ENCODE data around the gene SSR3. TPM values are rescaled to one million over a fixed set of nuclear protein-coding genes. Genes with fewer than 3 reads are reported as not detected.
A peak's percentile ranks its signal among the peaks of the same experiment; 100 is the strongest.

SSR3 gene
- total and polyA plus RNA-seq, 2 of the 13 experiments (the other 11 are each of a cell fraction or from before 2014, with no cell fraction given), result 229 to 325 TPM

DNA sequence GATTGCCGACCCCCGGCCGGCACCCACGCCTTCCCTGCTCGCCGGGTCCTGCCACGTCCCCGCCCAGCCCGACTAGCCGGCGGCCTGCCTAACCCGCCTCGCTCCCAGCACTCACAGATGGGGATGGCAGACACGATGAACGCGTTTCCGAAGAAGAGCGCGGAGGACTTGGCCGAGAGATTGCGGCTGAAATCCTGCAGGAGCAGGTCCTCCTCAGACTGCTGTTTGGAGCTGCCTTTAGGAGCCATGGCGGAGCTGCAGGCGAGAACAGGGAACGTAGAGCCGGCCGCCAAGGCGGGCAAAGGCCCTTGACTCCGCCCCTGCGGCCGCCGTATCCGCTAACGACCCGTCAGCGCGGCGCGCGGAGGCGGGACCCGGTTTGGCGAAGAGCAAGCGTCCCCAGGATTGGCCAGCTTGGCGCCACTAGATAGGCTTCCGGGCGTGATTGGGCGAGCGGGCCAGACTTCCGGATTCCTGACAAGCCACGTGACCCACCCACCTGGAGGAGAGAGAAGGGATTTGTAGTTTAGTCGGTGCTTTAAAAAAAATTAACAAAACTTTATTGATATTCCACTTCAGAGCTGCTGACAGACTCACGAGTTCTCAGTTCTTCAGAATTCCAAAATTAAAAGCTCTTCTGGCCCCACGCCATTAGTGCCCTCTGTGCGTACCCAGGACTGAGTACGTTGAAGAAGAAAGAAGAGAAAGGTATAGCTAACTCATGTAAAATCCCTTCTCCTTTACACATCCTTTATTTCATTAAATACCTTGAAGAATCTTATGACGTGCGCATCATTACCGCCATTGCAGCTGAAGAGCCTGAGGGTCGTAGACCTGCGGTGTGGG, at the start of gene SSR3 (continued):
- TF ChIP-seq XBP1 (CRISPR knock-in tag; IDR thresholded peaks at IDR 0.05) (peak; percentile 99), ZNF782 (CRISPR knock-in tag; IDR thresholded peaks at IDR 0.05; ENCODE audit: borderline replicate concordance) (no peak; the same call in 1 of the 2 replicates), MEIS1 (CRISPR knock-in tag; IDR thresholded peaks at IDR 0.05; ENCODE audit: borderline replicate concordance) (no peak; the same call in 1 of the 2 replicates), STAG1 (CRISPR knock-in tag; IDR thresholded peaks at IDR 0.05) (no peak), JUNB (CRISPR knock-in tag; IDR thresholded peaks at IDR 0.05; ENCODE audit: borderline replicate concordance) (no peak), ZSCAN31 (CRISPR knock-in tag; IDR thresholded peaks at IDR 0.05; ENCODE audit: low read depth) (peak; percentile 87; the same call in 1 of the 2 replicates), MTF2 (CRISPR knock-in tag; IDR thresholded peaks at IDR 0.05; ENCODE audit: borderline replicate concordance) (0 out of 2 replicates have a peak, but pooled peaks have one; percentile 60), HOMEZ (CRISPR knock-in tag; IDR thresholded peaks at IDR 0.05; ENCODE audit: low read depth) (peak; percentile 88), MBNL3 (CRISPR knock-in tag; conservative IDR thresholded peaks at IDR 0.05) (no peak), ETV6 (CRISPR knock-in tag; conservative IDR thresholded peaks at IDR 0.05) (no peak), IRF2 (CRISPR knock-in tag; IDR thresholded peaks at IDR 0.05) (peak; percentile 46), KLF6 (CRISPR knock-in tag; IDR thresholded peaks at IDR 0.05) (0 out of 2 replicates have a peak, but pooled peaks have one; percentile 20), ZNF232 (CRISPR knock-in tag; IDR thresholded peaks at IDR 0.05; ENCODE audit: borderline replicate concordance) (no peak; the same call in 1 of the 2 replicates), BCL6 (CRISPR knock-in tag; IDR thresholded peaks at IDR 0.05) (peak; percentile 38), KLF11 (CRISPR knock-in tag; IDR thresholded peaks at IDR 0.05) (0 out of 2 replicates have a peak, but pooled peaks have one; percentile 29), MAFG (CRISPR knock-in tag; IDR thresholded peaks at IDR 0.05) (no peak), ZNF205 (CRISPR knock-in tag; IDR thresholded peaks at IDR 0.05) (no peak), ZNF337 (CRISPR knock-in tag; IDR thresholded peaks at IDR 0.05; ENCODE audit: borderline replicate concordance, low read depth) (no peak), HDAC6 (IDR thresholded peaks at IDR 0.05; ENCODE audit: low read depth, low read length) (no peak), NFE2L1 (CRISPR knock-in tag; IDR thresholded peaks at IDR 0.05; ENCODE audit: borderline replicate concordance) (no peak), DMAP1 (CRISPR knock-in tag; IDR thresholded peaks at IDR 0.05) (peak; percentile 90), STAT5B (CRISPR knock-in tag; IDR thresholded peaks at IDR 0.05) (no peak)
- TF ChIP-seq, protein P1, sequence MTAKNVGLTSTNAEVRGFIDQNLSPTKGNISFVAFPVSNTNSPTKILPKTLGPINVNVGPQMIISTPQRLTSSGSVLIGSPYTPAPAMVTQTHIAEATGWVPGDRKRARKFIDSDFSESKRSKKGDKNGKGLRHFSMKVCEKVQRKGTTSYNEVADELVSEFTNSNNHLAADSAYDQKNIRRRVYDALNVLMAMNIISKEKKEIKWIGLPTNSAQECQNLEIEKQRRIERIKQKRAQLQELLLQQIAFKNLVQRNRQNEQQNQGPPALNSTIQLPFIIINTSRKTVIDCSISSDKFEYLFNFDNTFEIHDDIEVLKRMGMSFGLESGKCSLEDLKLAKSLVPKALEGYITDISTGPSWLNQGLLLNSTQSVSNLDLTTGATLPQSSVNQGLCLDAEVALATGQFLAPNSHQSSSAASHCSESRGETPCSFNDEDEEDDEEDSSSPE (CRISPR knock-in tag; IDR thresholded peaks at IDR 0.05), result peak; percentile 79
- TF ChIP-seq, protein P2, sequence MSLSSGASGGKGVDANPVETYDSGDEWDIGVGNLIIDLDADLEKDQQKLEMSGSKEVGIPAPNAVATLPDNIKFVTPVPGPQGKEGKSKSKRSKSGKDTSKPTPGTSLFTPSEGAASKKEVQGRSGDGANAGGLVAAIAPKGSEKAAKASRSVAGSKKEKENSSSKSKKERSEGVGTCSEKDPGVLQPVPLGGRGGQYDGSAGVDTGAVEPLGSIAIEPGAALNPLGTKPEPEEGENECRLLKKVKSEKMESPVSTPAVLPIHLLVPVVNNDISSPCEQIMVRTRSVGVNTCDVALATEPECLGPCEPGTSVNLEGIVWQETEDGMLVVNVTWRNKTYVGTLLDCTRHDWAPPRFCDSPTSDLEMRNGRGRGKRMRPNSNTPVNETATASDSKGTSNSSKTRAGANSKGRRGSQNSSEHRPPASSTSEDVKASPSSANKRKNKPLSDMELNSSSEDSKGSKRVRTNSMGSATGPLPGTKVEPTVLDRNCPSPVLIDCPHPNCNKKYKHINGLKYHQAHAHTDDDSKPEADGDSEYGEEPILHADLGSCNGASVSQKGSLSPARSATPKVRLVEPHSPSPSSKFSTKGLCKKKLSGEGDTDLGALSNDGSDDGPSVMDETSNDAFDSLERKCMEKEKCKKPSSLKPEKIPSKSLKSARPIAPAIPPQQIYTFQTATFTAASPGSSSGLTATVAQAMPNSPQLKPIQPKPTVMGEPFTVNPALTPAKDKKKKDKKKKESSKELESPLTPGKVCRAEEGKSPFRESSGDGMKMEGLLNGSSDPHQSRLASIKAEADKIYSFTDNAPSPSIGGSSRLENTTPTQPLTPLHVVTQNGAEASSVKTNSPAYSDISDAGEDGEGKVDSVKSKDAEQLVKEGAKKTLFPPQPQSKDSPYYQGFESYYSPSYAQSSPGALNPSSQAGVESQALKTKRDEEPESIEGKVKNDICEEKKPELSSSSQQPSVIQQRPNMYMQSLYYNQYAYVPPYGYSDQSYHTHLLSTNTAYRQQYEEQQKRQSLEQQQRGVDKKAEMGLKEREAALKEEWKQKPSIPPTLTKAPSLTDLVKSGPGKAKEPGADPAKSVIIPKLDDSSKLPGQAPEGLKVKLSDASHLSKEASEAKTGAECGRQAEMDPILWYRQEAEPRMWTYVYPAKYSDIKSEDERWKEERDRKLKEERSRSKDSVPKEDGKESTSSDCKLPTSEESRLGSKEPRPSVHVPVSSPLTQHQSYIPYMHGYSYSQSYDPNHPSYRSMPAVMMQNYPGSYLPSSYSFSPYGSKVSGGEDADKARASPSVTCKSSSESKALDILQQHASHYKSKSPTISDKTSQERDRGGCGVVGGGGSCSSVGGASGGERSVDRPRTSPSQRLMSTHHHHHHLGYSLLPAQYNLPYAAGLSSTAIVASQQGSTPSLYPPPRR (CRISPR knock-in tag; IDR thresholded peaks at IDR 0.05; ENCODE audit: borderline replicate concordance), result no peak
